Natural killer cell (primary cell): ENCODE measurements around the gene PPP3CA. TPM values are rescaled to one million over a fixed set of nuclear protein-coding genes. Genes with fewer than 3 reads are reported as not detected.
A peak's percentile ranks its signal among the peaks of the same experiment; 100 is the strongest.

Experiments used
- ATAC-seq, 3 donors: fragments of 150-1000 bp in 2 of 3; fragments of 200-7000 bp in 1 of 3; cut with Tn5 transposase; 1 replicate in 1 of 3; 2 replicates in 2 of 3; pipeline ENCODE4 v1.10.0; 2021; ENCODE audit warnings: mild to moderate bottlenecking in 2 of 3, moderate library complexity in 2 of 3
- DNase-seq, 2 donors: peaks; one replicate each; pipeline versions ENCODE4 v3.0.0 to v3.0.0-alpha.2; 2013 to 2021; ENCODE audit warnings: mixed read lengths in 1 of 2
- H3K27ac ChIP-seq: one replicate; pipeline ENCODE4 v1.5.1; 2013; ENCODE audit warnings: mild to moderate bottlenecking, low read length
- H3K27me3 ChIP-seq: one replicate; pipeline ENCODE4 v1.6.1; 2013; ENCODE audit warnings: low read length; ENCODE audit not compliant: control insufficient read depth, insufficient read depth
- H3K36me3 ChIP-seq: one replicate; pipeline ENCODE4 v1.6.1; 2013; ENCODE audit warnings: low read length; ENCODE audit not compliant: control insufficient read depth, insufficient read depth
- H3K4me1 ChIP-seq: one replicate; pipeline ENCODE4 v1.6.1; 2013; ENCODE audit warnings: low read length; ENCODE audit not compliant: control insufficient read depth, insufficient read depth
- H3K4me3 ChIP-seq: one replicate; pipeline ENCODE4 v1.5.1; 2013; ENCODE audit warnings: low read length
- H3K9me3 ChIP-seq: one replicate; pipeline ENCODE4 v1.6.1; 2013; ENCODE audit warnings: low read length; ENCODE audit not compliant: control insufficient read depth, insufficient read depth
- H3K27ac Mint-ChIP-seq, 2 donors: one replicate each; pipeline ENCODE4 v1.8.0; 2022; ENCODE audit warnings: mild to moderate bottlenecking in 2 of 2, mixed read lengths in 2 of 2, moderate library complexity in 1 of 2
- H3K27me3 Mint-ChIP-seq, 2 donors: one replicate each; pipeline ENCODE4 v1.8.0; 2022; ENCODE audit warnings: low read depth in 2 of 2, mixed read lengths in 2 of 2
- H3K36me3 Mint-ChIP-seq: one replicate; pipeline ENCODE4 v1.8.0; 2022; ENCODE audit warnings: mixed read lengths
- H3K4me1 Mint-ChIP-seq, 2 donors: one replicate each; pipeline ENCODE4 v1.8.0; 2022; ENCODE audit warnings: mixed read lengths in 2 of 2
- H3K4me3 Mint-ChIP-seq: one replicate; pipeline ENCODE4 v1.8.0; 2022; ENCODE audit warnings: mild to moderate bottlenecking, moderate library complexity, mixed read lengths
- H3K9me3 Mint-ChIP-seq, 2 donors: one replicate each; pipeline ENCODE4 v1.8.0; 2022; ENCODE audit warnings: mixed read lengths in 2 of 2
- CTCF ChIP-seq: fragments of 200-600 bp; IDR thresholded peaks from one replicate; pipeline ENCODE4 v1.8.0; 2022; ENCODE audit warnings: antibody characterized with exemption
- WGBS: methylation state at CpG from one replicate; pipeline ENCODE4 v1.1.7; 2013; ENCODE audit warnings: missing lambda C conversion rate; ENCODE audit not compliant: insufficient coverage; 5-methylcytosine and 5-hydroxymethylcytosine counted together
- intact Hi-C: fragments of 100-400 bp; cut with micrococcal nuclease; formaldehyde crosslinking; loops from one replicate; pipeline ENCODE4 v1.14.2; 2022
- total RNA-seq, 4 donors: library from RNA; stranded (reverse); fragments of 120-200 nt in 1 of 4; gene quantifications; one replicate each; pipeline versions ENCODE4 v1.2.3 to v1.2.4, GENCODE V29; 2013 to 2022

The PPP3CA gene
- total RNA-seq, 3 donors from 2014 or later (not counting 1 experiment from before 2014, with no cell fraction given), result 53.1 to 73.1 (median 58.0) TPM

GRCh38 chr4:101227715-101228114, 119.6 kb downstream of the PPP3CA start:
- Mint-ChIP-seq H3K27me3 (no peaks in the 10 kb centered on the region), H3K36me3 (no peaks in the 10 kb centered on the region), H3K4me3 (no peak overlapping the region), H3K4me1 (peaks cover 62 to 69% of the 10 kb centered on the region in 2 donors), H3K9me3 (no peaks in the 10 kb centered on the region), H3K27ac (no peak overlapping the region)
- H3K36me3 ChIP-seq, result no peaks in the 10 kb centered on the region
- DNase-seq, result no peak
- H3K9me3 ChIP-seq, result no peaks in the 10 kb centered on the region
- intact Hi-C loops, result no loop called here
- H3K4me3 ChIP-seq, result no peak overlapping the region
- peaks cover 7% of the 10 kb centered on the region for H3K4me1 ChIP-seq
- ATAC-seq, result no peak
- TF ChIP-seq CTCF, result no peak
- no peak overlapping the region for H3K27ac ChIP-seq
- H3K27me3 ChIP-seq, result no peaks in the 10 kb centered on the region

- peak overlapping the region; percentile 39 to 69 for H3K27ac Mint-ChIP-seq
- no peaks in the 10 kb centered on the region for H3K36me3 Mint-ChIP-seq
- peak; percentile 55 to 87 (median 64) for ATAC-seq
- peaks cover 7% of the 10 kb centered on the region for H3K4me1 ChIP-seq
- H3K4me1 Mint-ChIP-seq, result peaks cover 57 to 64% of the 10 kb centered on the region in 2 donors
- no peaks in the 10 kb centered on the region for H3K9me3 Mint-ChIP-seq
- no peak overlapping the region for H3K4me3 ChIP-seq
- no peaks in the 10 kb centered on the region for H3K9me3 ChIP-seq
- no peak for DNase-seq
- no peaks in the 10 kb centered on the region for H3K27me3 ChIP-seq
- H3K27ac ChIP-seq, result no peak overlapping the region
- H3K4me3 Mint-ChIP-seq, result peak overlapping the region; percentile 76
- no peaks in the 10 kb centered on the region for H3K36me3 ChIP-seq
- intact Hi-C loops, result no loop called here
- WGBS, result 73% methylated on average over 3 of the region's 4 CpGs
- TF ChIP-seq CTCF, result no peak
- H3K27me3 Mint-ChIP-seq, result no peaks in the 10 kb centered on the region
Measured at GRCh38 chr4:101224358-101225218, 122.7 kb downstream of the PPP3CA start.

DNA sequence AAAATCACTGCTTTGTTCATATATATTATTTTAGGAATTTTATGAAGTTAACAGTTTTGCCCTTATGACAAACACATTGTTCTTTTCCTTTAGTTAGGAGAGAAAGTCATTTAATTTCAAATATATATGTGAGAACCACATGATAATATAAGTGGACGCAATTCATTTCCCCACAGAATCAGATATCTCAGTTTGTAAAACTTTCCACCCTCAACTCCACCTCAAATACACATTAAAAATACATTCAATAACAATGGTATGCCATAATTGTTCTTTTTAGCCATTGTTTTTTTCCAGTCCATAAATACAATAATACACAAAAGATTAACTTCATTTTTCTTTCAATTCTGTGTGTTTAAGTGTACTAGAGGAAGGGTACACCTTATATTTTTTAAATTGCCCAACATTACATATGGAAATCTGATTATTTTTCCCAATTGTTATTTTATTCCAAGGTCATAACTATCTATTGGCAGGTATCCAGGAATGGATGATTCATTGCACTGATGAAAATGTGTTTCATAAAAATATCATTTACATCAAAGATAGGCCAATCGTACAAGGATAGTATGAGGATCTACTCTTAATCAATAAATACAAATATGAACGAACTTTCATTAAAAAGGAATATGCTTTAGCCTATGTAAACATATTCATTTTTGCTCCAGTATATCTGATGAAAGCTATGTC, 125.0 kb downstream of the PPP3CA start:
- no peak overlapping the region for H3K4me3 Mint-ChIP-seq
- H3K27ac ChIP-seq, result no peak overlapping the region
- H3K27me3 ChIP-seq, result no peaks in the 10 kb centered on the region
- WGBS, result 75% methylated on average over 2 of the region's 3 CpGs
- no peaks in the 10 kb centered on the region for H3K36me3 Mint-ChIP-seq
- no peaks in the 10 kb centered on the region for H3K9me3 Mint-ChIP-seq
- no peak for TF ChIP-seq CTCF
- H3K9me3 ChIP-seq, result no peaks in the 10 kb centered on the region
- no peak overlapping the region for H3K4me3 ChIP-seq
- H3K4me1 Mint-ChIP-seq, result peaks cover 67 to 75% of the 10 kb centered on the region in 2 donors
- H3K27ac Mint-ChIP-seq, result no peak overlapping the region
- no peaks in the 10 kb centered on the region for H3K36me3 ChIP-seq
- no peaks in the 10 kb centered on the region for H3K27me3 Mint-ChIP-seq
- H3K4me1 ChIP-seq, result peaks cover 7% of the 10 kb centered on the region
- ATAC-seq, result no peak
- intact Hi-C loops, result no loop called here
- DNase-seq, result no peak
